Stimulated activated CD8-positive, alpha-beta memory T cell treated with anti-CD3 and anti-CD28 coated beads, Interleukin-2, amount 100 ng/mL, for 48 hours (primary cell): ENCODE data around the gene PCCB.
"Not testable (repeated sequence)": the region's sequence is repeated elsewhere in the genome, so short reads cannot be mapped to it uniquely, and the experiment has no call there.

Experiments used
- DNase-seq, 2 donors: peaks; one replicate each; pipeline ENCODE4 v3.0.0-alpha.2; 2020; ENCODE audit warnings: low read depth in 2 of 2

The PCCB gene

GRCh38 chr3:136327671-136328070, 77.5 kb downstream of the PCCB start:
- no peak for DNase-seq

- DNase-seq, result no peak
Measured at GRCh38 chr3:136329593-136329992, 79.5 kb downstream of the PCCB start.

- no peak for DNase-seq
Measured at GRCh38 chr3:136330900-136331299, 80.8 kb downstream of the PCCB start.

- no peak for DNase-seq
Measured at GRCh38 chr3:136332302-136332701, 82.2 kb downstream of the PCCB start.

GRCh38 chr3:136332776-136333175, 82.6 kb downstream of the PCCB start:
- DNase-seq, result no peak

GRCh38 chr3:136334209-136334608, 84.1 kb downstream of the PCCB start:
- DNase-seq, result no peak

GRCh38 chr3:136334726-136335125, 84.6 kb downstream of the PCCB start:
- not testable (repeated sequence) for DNase-seq

- DNase-seq, result no peak
Measured at GRCh38 chr3:136336329-136337100, 86.4 kb downstream of the PCCB start.

GRCh38 chr3:136343446-136343845, 93.3 kb downstream of the PCCB start:
- DNase-seq, result no peak

GRCh38 chr3:136343873-136344555, 93.9 kb downstream of the PCCB start:
- no peak for DNase-seq

- DNase-seq, result no peak
Measured at GRCh38 chr3:136346486-136346885, 96.3 kb downstream of the PCCB start.

GRCh38 chr3:136350132-136350531, 100.0 kb downstream of the PCCB start:
- DNase-seq, result no peak

- no peak for DNase-seq
Measured at GRCh38 chr3:136350557-136350956, 100.4 kb downstream of the PCCB start.

GRCh38 chr3:136351351-136351750, 101.2 kb downstream of the PCCB start:
- no peak for DNase-seq

- no peak for DNase-seq
Measured at GRCh38 chr3:136351905-136352304, 101.8 kb downstream of the PCCB start.

GRCh38 chr3:136353461-136353860, 103.3 kb downstream of the PCCB start:
- no peak for DNase-seq

- no peak for DNase-seq
Measured at GRCh38 chr3:136366289-136366688, 116.1 kb downstream of the PCCB start.

GRCh38 chr3:136375800-136376199, 125.7 kb downstream of the PCCB start:
- DNase-seq, result not testable (repeated sequence)

- no peak for DNase-seq
Measured at GRCh38 chr3:136377508-136377907, 127.4 kb downstream of the PCCB start.

GRCh38 chr3:136378011-136378410, 127.9 kb downstream of the PCCB start:
- DNase-seq, result no peak
